Trophoblast cell (in vitro differentiated cells and primary cell): ENCODE data around the gene ZNF749.

ENCODE experiments used
- DNase-seq, 2 donors: peaks; one replicate each; pipeline ENCODE4 v3.0.0-alpha.2; 2016
- H2AFZ ChIP-seq: 2 replicates; pipeline ENCODE4 v1.6.1; 2013; ENCODE audit warnings: low read length, moderate library complexity, mild to moderate bottlenecking; ENCODE audit not compliant: insufficient read depth, poor library complexity
- H2AK5ac ChIP-seq: 2 replicates; pipeline ENCODE4 v1.6.1; 2013; ENCODE audit warnings: mild to moderate bottlenecking, low read length
- H2BK120ac ChIP-seq: 2 replicates; pipeline ENCODE4 v1.6.1; 2013; ENCODE audit warnings: low read length, mild to moderate bottlenecking, moderate library complexity; ENCODE audit not compliant: insufficient read depth, poor library complexity
- H2BK12ac ChIP-seq: 2 replicates; pipeline ENCODE4 v1.6.1; 2013; ENCODE audit warnings: mild to moderate bottlenecking, low read length, moderate library complexity
- H2BK5ac ChIP-seq: 2 replicates; pipeline ENCODE4 v1.6.1; 2013; ENCODE audit warnings: low read length, low read depth, moderate library complexity, mild to moderate bottlenecking; ENCODE audit not compliant: poor library complexity
- H3K14ac ChIP-seq: 2 replicates; pipeline ENCODE4 v1.6.1; 2013; ENCODE audit warnings: mild to moderate bottlenecking, low read length
- H3K18ac ChIP-seq: 2 replicates; pipeline ENCODE4 v1.6.1; 2013; ENCODE audit warnings: mild to moderate bottlenecking, low read length
- H3K23ac ChIP-seq: 2 replicates; pipeline ENCODE4 v1.6.1; 2013; ENCODE audit warnings: low read length
- H3K27ac ChIP-seq: 2 replicates; pipeline ENCODE4 v1.5.1; 2013; ENCODE audit warnings: low read depth, mild to moderate bottlenecking, inconsistent platforms, low read length, moderate library complexity
- H3K27me3 ChIP-seq: 2 replicates; pipeline ENCODE4 v1.6.1; 2013; ENCODE audit warnings: inconsistent platforms, mild to moderate bottlenecking, low read length, moderate library complexity; ENCODE audit not compliant: insufficient read depth
- H3K36me3 ChIP-seq, 2 experiments: 1 replicate in 1 of 2; 2 replicates in 1 of 2; pipeline ENCODE4 v1.6.1; 2013; ENCODE audit warnings: low read length in 2 of 2, mild to moderate bottlenecking in 2 of 2, moderate library complexity in 1 of 2; ENCODE audit not compliant: insufficient read depth in 2 of 2, control insufficient read depth in 1 of 2
- H3K4ac ChIP-seq: 2 replicates; pipeline ENCODE4 v1.6.1; 2013; ENCODE audit warnings: low read depth, mild to moderate bottlenecking, low read length, moderate library complexity
- H3K4me1 ChIP-seq, 2 experiments: 1 replicate in 1 of 2; 2 replicates in 1 of 2; pipeline ENCODE4 v1.6.1; 2013; ENCODE audit warnings: low read length in 2 of 2, mild to moderate bottlenecking in 2 of 2, moderate library complexity in 1 of 2; ENCODE audit not compliant: insufficient read depth in 2 of 2, control insufficient read depth in 1 of 2
- H3K4me2 ChIP-seq: 2 replicates; pipeline ENCODE4 v1.6.1; 2013; ENCODE audit warnings: inconsistent platforms, mild to moderate bottlenecking, low read length, moderate library complexity
- H3K4me3 ChIP-seq: 2 replicates; pipeline ENCODE4 v1.5.1; 2013; ENCODE audit warnings: mild to moderate bottlenecking, low read depth, low read length, inconsistent platforms
- H3K79me1 ChIP-seq: one replicate; pipeline ENCODE4 v1.6.1; 2013; ENCODE audit warnings: low read length
- H3K79me2 ChIP-seq: 2 replicates; pipeline ENCODE4 v1.6.1; 2013; ENCODE audit warnings: low read length, mild to moderate bottlenecking; ENCODE audit not compliant: control insufficient read depth, insufficient read depth, poor library complexity
- H3K9ac ChIP-seq: 2 replicates; pipeline ENCODE4 v1.6.1; 2013; ENCODE audit warnings: mild to moderate bottlenecking, low read length
- H3K9me3 ChIP-seq: 2 replicates; pipeline ENCODE4 v1.6.1; 2013; ENCODE audit warnings: low read depth, mild to moderate bottlenecking, control low read depth, inconsistent platforms, low read length; ENCODE audit not compliant: insufficient read depth
- H4K12ac ChIP-seq: 2 replicates; pipeline ENCODE4 v1.6.1; 2013; ENCODE audit warnings: low read depth, mild to moderate bottlenecking, low read length, moderate library complexity
- H4K8ac ChIP-seq: 2 replicates; pipeline ENCODE4 v1.6.1; 2013; ENCODE audit warnings: low read depth, mild to moderate bottlenecking, low read length, moderate library complexity
- H4K91ac ChIP-seq: one replicate; pipeline ENCODE4 v1.6.1; 2013; ENCODE audit warnings: low read depth, mild to moderate bottlenecking, low read length, moderate library complexity
- WGBS: extraction: QIAGEN DNeasy Blood & Tissue Kit; methylation state at CpG from one replicate; pipeline ENCODE4 v1.1.7; 2013; ENCODE audit warnings: missing lambda C conversion rate; ENCODE audit not compliant: insufficient read length, insufficient coverage; ENCODE audit errors: extremely low coverage; 5-methylcytosine and 5-hydroxymethylcytosine counted together

Gene ZNF749

DNA sequence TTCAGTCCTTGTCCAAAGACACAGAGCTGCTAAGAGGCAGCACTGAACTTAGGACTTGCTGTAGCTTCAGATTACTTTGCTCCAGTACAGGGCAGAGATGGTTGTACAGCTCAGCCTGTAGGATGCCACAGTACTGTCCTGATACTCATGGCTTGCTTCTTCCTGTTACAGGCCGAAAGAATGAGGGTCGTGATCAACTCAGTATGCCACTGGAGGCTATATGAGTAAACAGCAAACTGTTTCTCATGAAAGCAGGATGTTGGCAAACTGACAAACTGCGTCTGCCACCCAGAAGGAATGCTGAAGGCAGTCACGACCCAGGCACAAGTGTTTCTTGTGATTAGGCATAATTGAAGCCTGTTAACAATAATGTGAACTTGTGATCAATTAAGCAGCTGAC lies 2.8 kb downstream of the ZNF749 start:
- H3K36me3 ChIP-seq, result peaks cover under 1 to 4% of the 10 kb centered on the region in 2 experiments
- no peak overlapping the region for H3K27ac ChIP-seq
- no peak overlapping the region for H3K23ac ChIP-seq
- peaks cover under 1% of the 10 kb centered on the region for H3K9me3 ChIP-seq
- H3K4ac ChIP-seq, result no peak overlapping the region
- H4K91ac ChIP-seq, result no peak overlapping the region
- H2AK5ac ChIP-seq, result no peak overlapping the region
- H4K8ac ChIP-seq, result no peak overlapping the region
- no peak for DNase-seq
- no peak overlapping the region for H3K14ac ChIP-seq
- H3K4me3 ChIP-seq, result no peak overlapping the region
- H2BK120ac ChIP-seq, result no peak overlapping the region
- no CpG with 5 or more reads among the region's 4 CpGs for WGBS
- peaks cover 6 to 9% of the 10 kb centered on the region in 2 experiments for H3K4me1 ChIP-seq
- peaks cover 6% of the 10 kb centered on the region for H3K79me1 ChIP-seq
- peaks cover 10% of the 10 kb centered on the region for H3K79me2 ChIP-seq
- H3K27me3 ChIP-seq, result no peaks in the 10 kb centered on the region
- H3K4me2 ChIP-seq, result no peak overlapping the region
- no peak overlapping the region for H4K12ac ChIP-seq
- no peak overlapping the region for H3K18ac ChIP-seq
- no peak overlapping the region for H2BK5ac ChIP-seq
- H3K9ac ChIP-seq, result no peak overlapping the region
- no peak overlapping the region for H2AFZ ChIP-seq
- H2BK12ac ChIP-seq, result no peak overlapping the region

DNA sequence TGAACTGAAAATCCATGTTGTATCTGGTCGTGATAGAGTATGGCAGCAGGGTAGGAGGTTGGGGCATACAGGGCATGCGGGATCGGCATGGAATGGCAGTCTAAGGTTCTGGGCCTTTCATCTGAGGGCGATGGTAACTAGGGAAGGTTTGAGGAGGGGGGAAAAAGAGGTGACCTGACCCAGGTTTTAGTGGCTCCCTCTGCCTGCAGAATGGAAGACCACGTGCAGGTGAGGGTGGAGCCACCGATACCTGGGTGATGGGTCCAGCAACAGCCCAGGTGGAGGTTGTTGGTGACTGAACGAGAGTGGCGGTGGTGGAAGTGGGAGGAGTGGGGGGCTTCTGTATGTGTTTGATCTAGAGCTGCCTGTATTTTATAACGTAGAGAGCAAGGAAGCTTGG lies 3.8 kb downstream of the ZNF749 start:
- no peak overlapping the region for H4K91ac ChIP-seq
- H3K36me3 ChIP-seq, result peaks cover 7 to 12% of the 10 kb centered on the region in 2 experiments
- H3K18ac ChIP-seq, result no peak overlapping the region
- no peak overlapping the region for H2AFZ ChIP-seq
- H3K4me3 ChIP-seq, result no peak overlapping the region
- no peak overlapping the region for H3K4ac ChIP-seq
- no peak overlapping the region for H4K8ac ChIP-seq
- no peaks in the 10 kb centered on the region for H3K27me3 ChIP-seq
- H3K4me1 ChIP-seq, result peaks cover 6 to 9% of the 10 kb centered on the region in 2 experiments
- no peak overlapping the region for H3K9ac ChIP-seq
- peaks cover 6% of the 10 kb centered on the region for H3K79me1 ChIP-seq
- peaks cover 10% of the 10 kb centered on the region for H3K79me2 ChIP-seq
- no peak overlapping the region for H3K4me2 ChIP-seq
- H2BK5ac ChIP-seq, result no peak overlapping the region
- H3K9me3 ChIP-seq, result peaks cover 6% of the 10 kb centered on the region
- no peak overlapping the region for H3K14ac ChIP-seq
- H3K23ac ChIP-seq, result no peak overlapping the region
- no peak overlapping the region for H3K27ac ChIP-seq
- no peak overlapping the region for H2BK12ac ChIP-seq
- H2AK5ac ChIP-seq, result no peak overlapping the region
- H4K12ac ChIP-seq, result no peak overlapping the region
- no CpG with 5 or more reads among the region's 9 CpGs for WGBS
- H2BK120ac ChIP-seq, result no peak overlapping the region
- DNase-seq, result no peak

GRCh38 chr19:57441979-57442752 lies 7.0 kb downstream of the ZNF749 start:
- Histone ChIP-seq H3K4ac (no peak overlapping the region), H3K27ac (no peak overlapping the region), H3K18ac (no peak overlapping the region), H3K27me3 (no peaks in the 10 kb centered on the region), H2AFZ (no peak overlapping the region), H3K23ac (no peak overlapping the region), H3K4me1 (no peaks in the 10 kb centered on the region), H3K79me1 (no peaks in the 10 kb centered on the region), H2BK120ac (no peak overlapping the region), H3K9ac (no peak overlapping the region), H2AK5ac (no peak overlapping the region), H3K79me2 (no peaks in the 10 kb centered on the region), H4K12ac (no peak overlapping the region), H3K4me2 (no peak overlapping the region), H3K9me3 (peaks cover 6% of the 10 kb centered on the region), H4K8ac (no peak overlapping the region), H3K36me3 (peaks cover 7 to 20% of the 10 kb centered on the region in 2 experiments), H4K91ac (no peak overlapping the region), H3K14ac (no peak overlapping the region), H2BK5ac (no peak overlapping the region), H3K4me3 (no peak overlapping the region), H2BK12ac (no peak overlapping the region)
- no CpG with 5 or more reads among the region's 7 CpGs for WGBS
- DNase-seq, result no peak

DNA sequence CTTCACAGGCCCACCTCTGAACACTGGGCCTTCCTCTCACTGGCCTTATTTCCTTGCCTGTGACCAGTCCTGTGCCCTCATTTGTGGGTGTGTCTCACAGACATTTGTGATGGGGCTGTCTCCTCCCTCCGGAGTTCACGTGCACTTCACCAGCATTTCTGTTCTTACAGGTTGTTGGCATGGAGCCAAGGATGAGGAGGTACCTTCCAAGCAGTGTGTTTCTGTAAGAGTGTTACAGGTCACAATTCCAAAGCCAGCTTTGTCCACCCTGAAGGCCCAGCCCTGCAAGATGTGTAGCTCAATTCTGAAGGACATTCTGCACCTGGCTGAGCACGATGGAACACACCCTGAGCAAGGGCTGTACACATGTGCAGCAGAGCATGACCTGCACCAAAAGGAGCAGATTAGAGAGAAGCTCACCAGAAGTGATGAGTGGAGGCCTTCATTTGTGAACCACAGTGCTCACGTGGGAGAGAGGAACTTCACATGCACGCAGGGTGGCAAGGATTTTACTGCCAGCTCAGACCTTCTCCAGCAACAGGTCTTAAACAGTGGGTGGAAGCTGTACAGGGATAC lies 8.1 kb downstream of the ZNF749 start:
- Histone ChIP-seq H3K4me2 (no peak overlapping the region), H3K36me3 (peaks cover 7 to 20% of the 10 kb centered on the region in 2 experiments), H3K79me2 (no peaks in the 10 kb centered on the region), H3K4ac (no peak overlapping the region), H3K14ac (no peak overlapping the region), H4K12ac (no peak overlapping the region), H3K9ac (no peak overlapping the region), H3K27me3 (no peaks in the 10 kb centered on the region), H2AFZ (no peak overlapping the region), H2BK5ac (no peak overlapping the region), H3K18ac (no peak overlapping the region), H3K79me1 (no peaks in the 10 kb centered on the region), H2BK120ac (no peak overlapping the region), H3K23ac (no peak overlapping the region), H3K4me1 (no peaks in the 10 kb centered on the region), H2BK12ac (no peak overlapping the region), H3K27ac (no peak overlapping the region), H3K4me3 (no peak overlapping the region), H4K8ac (no peak overlapping the region), H3K9me3 (peaks cover 6% of the 10 kb centered on the region), H4K91ac (no peak overlapping the region), H2AK5ac (no peak overlapping the region)
- DNase-seq, result no peak
- no CpG with 5 or more reads among the region's 5 CpGs for WGBS
